GM03348 (cell line): ENCODE measurements around the gene KIAA1217.
A peak's percentile ranks its signal among the peaks of the same experiment; 100 is the strongest.
"Not testable (repeated sequence)": the region's sequence is repeated elsewhere in the genome, so short reads cannot be mapped to it uniquely, and the experiment has no call there.

ENCODE experiments used
- DNase-seq: peaks from one replicate; pipeline ENCODE4 v3.0.0; 2012; ENCODE audit warnings: low spot score

KIAA1217 gene

GRCh38 chr10:24442234-24442633 lies 233.3 kb downstream of the KIAA1217 start:
- no peak for DNase-seq

GRCh38 chr10:24442641-24443174 lies 233.8 kb downstream of the KIAA1217 start:
- DNase-seq: not testable (repeated sequence)

DNA sequence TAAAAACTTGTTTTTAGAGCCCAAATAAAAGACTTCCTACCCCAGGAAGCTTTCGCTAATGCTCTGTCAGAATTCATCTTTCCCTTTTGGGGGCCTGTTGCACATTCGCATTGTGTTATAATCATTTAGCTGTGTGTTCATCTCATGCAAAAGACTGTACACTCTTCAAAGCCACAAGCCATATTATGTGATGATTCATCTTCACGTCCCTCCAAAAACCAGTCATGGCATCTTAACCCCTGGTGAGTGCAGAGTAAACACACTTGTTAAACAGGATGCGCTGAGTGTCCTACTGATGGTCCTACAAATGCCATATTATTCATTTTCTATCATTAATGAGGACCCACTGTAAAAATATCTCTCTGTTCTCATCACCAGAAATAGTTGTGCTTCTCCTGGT lies 235.4 kb downstream of the KIAA1217 start:
- DNase-seq: peak; percentile 47

GRCh38 chr10:24445958-24446357 lies 237.0 kb downstream of the KIAA1217 start:
- not testable (repeated sequence) for DNase-seq

GRCh38 chr10:24446739-24447138 lies 237.8 kb downstream of the KIAA1217 start:
- peak; percentile 70 for DNase-seq

- DNase-seq: peak; percentile 25
Observed at GRCh38 chr10:24448351-24448999, 239.5 kb downstream of the KIAA1217 start.

GRCh38 chr10:24449321-24449740 lies 240.4 kb downstream of the KIAA1217 start:
- DNase-seq: peak; percentile 21

DNA sequence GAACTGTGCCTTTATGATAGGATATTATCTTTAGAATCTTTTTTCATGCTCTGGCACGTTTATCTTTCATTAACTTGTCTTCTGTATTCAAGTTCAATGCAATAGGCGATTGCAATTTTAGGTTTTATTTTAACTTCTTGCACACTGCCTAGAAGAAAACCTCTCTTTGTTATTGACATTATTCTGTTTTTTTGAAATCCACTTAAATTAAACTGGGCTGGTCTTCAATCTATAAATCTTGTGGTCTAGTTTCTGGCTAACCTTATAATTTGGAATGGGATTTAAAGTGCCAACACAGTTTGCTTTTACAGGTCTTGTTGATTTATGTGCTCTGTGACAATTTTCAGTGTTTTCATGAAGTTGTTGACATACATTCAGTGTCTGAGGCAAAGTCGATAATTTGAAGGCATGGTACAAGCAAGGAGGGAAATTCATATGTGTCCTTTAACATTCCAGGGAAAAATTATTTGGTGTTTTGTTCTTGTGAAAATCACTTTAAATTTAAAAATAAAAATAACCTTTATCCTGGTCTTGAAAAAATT lies 240.9 kb downstream of the KIAA1217 start:
- no peak for DNase-seq

- no peak for DNase-seq
Observed at GRCh38 chr10:24451325-24451820, 242.4 kb downstream of the KIAA1217 start.

- no peak for DNase-seq
Observed at GRCh38 chr10:24452030-24452429, 243.1 kb downstream of the KIAA1217 start.

DNA sequence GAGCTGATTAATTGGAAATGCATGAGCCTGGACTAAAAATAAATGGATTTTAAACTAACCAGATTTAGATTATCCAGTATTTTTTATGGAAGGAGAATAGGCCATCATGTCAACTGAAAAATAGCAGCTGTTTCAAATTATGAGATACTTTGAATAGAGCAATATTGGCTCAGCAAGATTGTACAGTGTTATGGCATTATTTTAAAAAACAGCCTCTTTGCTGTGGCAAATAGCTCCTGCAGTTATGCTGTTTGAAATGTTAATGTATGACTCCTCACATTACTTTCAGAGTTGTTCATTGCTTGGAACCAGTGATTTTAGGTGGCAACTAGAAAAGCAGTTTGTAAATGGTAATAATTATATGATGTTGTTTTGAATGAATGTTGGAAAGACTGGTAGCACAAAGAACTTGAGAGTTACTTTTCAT lies 244.5 kb downstream of the KIAA1217 start:
- DNase-seq: peak; percentile 54

DNA sequence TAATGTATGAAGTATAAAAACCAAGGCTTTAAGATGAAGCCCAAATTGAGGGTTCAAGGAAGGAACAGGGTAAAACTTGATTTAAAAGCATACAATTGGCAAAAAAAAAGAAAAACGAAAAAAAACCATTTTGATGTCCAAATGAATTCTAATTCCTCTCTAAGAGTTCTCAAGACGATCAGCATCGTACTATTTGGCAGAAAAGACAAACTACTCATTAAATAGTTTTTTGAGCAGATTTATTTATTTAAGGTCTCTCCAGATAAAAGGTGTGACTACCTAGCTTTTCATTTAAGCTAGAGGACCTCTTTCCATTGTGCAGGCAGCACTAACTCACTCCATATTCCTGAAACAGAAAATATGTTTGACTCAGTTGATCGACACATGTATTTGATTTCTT lies 245.0 kb downstream of the KIAA1217 start:
- no peak for DNase-seq

DNA sequence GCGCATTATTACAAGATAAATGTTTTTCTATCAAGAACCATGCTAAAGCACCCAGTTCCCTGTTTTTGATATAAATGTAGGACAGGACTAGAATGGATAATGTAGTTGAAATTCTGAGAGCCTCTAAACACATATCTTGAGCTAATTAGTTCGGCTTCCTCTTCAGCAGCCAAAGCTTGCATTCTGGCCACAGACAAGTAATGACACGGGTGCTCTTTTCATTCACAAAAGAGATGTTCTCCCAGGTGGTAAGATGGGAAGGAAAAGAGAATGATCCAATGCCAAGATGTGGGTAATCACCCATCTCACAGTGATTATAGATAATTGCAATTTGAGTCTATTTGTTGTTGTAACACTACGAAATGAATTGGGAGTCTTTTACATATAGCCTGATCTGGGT lies 246.5 kb downstream of the KIAA1217 start:
- no peak for DNase-seq

DNA sequence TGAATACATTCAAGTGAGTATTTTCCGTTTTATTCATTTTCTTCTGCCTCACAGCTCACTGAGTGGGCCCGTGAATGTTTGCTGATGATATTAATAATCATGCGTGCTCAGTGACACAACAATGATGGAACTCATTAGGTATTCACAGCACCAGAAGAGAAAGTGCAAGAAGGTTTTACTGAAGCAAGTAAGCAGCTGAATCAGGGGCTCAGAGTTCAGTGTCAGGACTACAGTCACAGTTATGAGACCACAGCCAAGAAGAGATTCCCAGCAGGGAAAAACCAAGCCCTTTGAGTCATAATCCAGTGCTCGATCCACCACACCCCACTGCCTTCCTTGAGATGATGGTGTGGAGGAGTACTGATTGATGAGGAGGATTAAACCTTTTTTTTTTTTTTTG lies 247.4 kb downstream of the KIAA1217 start:
- DNase-seq: peak; percentile 82

DNA sequence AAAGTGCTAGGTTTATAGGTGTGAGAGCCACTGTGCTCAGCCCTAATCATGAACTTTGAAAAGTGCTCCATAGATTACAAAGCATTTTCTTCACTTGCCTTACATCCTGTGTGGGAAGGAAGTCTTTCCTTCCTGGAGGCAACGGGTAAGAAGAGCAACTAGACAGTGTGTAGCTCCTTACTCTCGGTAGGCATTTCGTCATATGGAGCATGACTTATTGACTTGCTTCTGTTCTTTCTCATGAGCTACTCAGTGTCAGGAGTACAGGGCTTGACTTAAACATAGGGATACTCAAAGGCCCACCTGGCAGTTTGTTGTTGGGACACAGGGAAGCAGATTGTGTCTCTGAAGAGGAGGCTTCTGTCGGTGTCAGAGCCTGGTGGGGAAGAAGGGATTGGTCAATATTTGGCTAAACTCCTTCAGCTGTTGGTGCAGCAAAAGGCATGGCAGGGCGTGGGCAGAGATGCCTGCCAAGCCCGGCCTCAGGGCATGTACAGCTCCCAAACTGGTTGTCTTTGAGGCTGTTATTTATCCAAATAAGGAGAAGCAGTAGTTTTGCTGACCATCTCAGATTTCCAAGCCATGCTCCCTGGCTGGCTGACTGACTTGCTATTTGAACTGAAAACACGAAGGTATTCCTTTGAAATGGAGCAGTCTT lies 248.9 kb downstream of the KIAA1217 start:
- peak; percentile 19 for DNase-seq

DNA sequence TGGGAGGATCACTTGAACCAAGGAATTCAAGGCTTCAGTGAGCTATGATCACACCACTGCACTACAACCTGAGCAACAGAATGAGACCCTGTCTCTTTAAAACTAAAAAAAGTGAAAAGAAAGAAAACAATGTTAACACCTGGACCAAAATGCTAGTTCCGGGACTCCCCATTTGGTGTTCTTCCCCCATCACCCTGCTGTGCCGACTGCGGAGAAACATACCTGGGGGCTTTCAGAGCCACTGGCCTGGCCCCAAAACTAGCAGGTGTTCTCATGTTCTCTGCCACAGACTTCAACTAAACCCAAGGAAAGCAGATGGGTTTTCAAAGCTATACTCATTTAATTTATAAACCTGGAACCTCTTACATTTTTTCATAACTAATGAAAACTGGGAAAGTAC lies 250.9 kb downstream of the KIAA1217 start:
- no peak for DNase-seq

- no peak for DNase-seq
Observed at GRCh38 chr10:24462291-24462813, 253.4 kb downstream of the KIAA1217 start.

- DNase-seq: no peak
Observed at GRCh38 chr10:24462889-24463552, 254.1 kb downstream of the KIAA1217 start.

DNA sequence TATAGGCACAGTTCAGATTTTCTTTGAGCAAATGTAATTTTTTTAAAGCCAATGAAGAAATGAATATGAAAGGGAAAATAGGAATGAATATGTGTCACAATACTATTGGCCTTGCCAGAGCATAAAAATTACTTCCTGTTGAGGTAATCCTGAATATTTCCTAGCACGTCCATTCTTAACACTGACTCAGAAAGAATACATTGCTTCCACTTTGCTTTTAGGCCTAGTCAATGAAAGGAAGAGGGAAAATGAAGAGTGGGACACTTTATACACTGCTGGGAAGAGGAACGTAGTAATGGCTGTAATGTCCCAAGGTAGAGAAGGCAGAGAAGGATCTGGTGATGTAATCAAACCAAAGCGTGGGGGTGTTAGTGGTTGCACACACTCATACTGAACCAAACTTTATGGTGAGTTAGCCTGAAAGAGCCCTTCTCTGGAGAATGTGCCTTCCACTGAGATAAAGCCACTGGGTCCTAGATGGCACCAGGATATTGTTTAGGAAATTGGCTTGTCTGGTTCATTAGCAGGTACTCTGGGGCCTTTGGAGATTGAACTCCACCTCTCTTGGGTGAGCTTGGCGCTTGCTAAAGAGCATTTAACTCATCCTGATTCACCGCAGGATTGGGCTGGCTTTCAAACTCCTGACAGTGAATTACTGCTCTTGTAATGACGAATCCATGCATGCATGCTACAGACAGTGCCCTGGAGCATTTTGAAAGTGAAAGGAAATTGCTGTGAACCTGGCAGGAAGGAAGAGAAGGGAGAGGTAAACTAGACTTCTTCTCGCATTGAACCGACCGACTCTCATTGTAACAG lies 254.9 kb downstream of the KIAA1217 start:
- peak; percentile 65 for DNase-seq

DNA sequence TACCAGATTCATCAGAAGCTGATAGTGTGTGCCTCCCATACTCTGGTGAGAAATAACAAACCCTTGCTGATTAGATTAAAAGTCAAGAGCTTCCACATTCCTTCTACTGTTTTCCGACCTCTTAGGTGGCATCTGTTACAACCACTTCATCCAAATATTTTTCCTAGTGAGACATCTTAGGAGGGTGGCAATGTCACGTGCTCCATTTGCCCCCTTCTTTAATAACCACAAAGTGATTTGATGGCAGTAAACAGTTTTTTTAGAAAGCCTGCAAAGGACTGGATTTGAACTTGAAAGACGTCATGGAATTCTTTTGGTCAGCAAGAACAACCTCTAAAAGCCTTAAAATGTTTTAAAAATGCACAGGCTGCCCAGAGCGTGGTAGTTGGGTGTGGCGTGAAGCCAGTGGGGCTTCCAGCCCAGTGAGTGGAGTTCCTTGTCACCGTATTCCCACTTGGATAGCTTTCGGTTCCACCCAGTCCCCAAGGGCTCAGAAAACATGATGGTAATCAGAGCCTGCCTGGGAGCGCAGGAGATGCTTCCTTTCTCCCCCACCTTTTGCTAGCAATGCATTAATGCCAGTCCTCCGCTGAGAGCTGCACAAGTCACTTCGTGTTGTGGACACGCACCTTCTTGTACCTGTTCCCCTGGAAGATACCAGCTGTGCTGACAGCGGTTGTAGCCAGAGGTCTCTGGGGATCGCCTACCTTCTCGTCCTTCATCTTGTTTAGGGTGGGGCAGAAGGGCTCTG lies 256.4 kb downstream of the KIAA1217 start:
- peak; percentile 77 for DNase-seq
